ENCODE results near the gene CD84.
"Not testable (repeated sequence)": the region's sequence is repeated elsewhere in the genome, so short reads cannot be mapped to it uniquely, and the experiment has no call there.

CD84 gene

GRCh38 chr1:160567341-160567740, 12.0 kb downstream of the CD84 start:
- no peak overlapping the region for H3K4me3 ChIP-seq (IDR thresholded peaks at IDR 0.05; ENCODE audit: insufficient read depth, low read depth, low read length)
- H3K79me2 ChIP-seq (ENCODE audit: insufficient read depth, low read depth) = no peaks in the 10 kb centered on the region
- H3K27ac ChIP-seq = no peak overlapping the region
- H3K4me2 ChIP-seq = no peak overlapping the region
- no peaks in the 10 kb centered on the region for H3K36me3 ChIP-seq (ENCODE audit: insufficient read depth)
- no peaks in the 10 kb centered on the region for H4K20me1 ChIP-seq (ENCODE audit: insufficient read depth)
- no peak overlapping the region for H3K9ac ChIP-seq
- no peaks in the 10 kb centered on the region for H3K27me3 ChIP-seq (ENCODE audit: insufficient read depth, low read depth)
- no peaks in the 10 kb centered on the region for H3K4me1 ChIP-seq (ENCODE audit: low read depth, poor library complexity, severe bottlenecking)
- TF ChIP-seq CTCF (conservative IDR thresholded peaks at IDR 0.05; ENCODE audit: low read depth, low read length) = no peak
- no peak overlapping the region for H2AFZ ChIP-seq (ENCODE audit: low read depth)

GRCh38 chr1:160565564-160565963, 13.7 kb downstream of the CD84 start:
- Histone ChIP-seq H2AFZ (ENCODE audit: low read depth) (no peak overlapping the region), H3K36me3 (ENCODE audit: insufficient read depth) (no peaks in the 10 kb centered on the region), H3K79me2 (ENCODE audit: insufficient read depth, low read depth) (no peaks in the 10 kb centered on the region), H3K4me3 (IDR thresholded peaks at IDR 0.05; ENCODE audit: insufficient read depth, low read depth, low read length) (no peak overlapping the region), H3K9ac (no peak overlapping the region), H3K4me1 (ENCODE audit: low read depth, poor library complexity, severe bottlenecking) (no peaks in the 10 kb centered on the region), H4K20me1 (ENCODE audit: insufficient read depth) (no peaks in the 10 kb centered on the region), H3K27ac (no peak overlapping the region), H3K27me3 (ENCODE audit: insufficient read depth, low read depth) (no peaks in the 10 kb centered on the region), H3K4me2 (no peak overlapping the region)
- TF ChIP-seq CTCF (conservative IDR thresholded peaks at IDR 0.05; ENCODE audit: low read depth, low read length) = no peak

- H4K20me1 ChIP-seq (ENCODE audit: insufficient read depth); H3K27ac ChIP-seq; H3K79me2 ChIP-seq (ENCODE audit: insufficient read depth, low read depth); H3K36me3 ChIP-seq (ENCODE audit: insufficient read depth); H2AFZ ChIP-seq (ENCODE audit: low read depth); H3K4me2 ChIP-seq; H3K27me3 ChIP-seq (ENCODE audit: insufficient read depth, low read depth); H3K4me1 ChIP-seq (ENCODE audit: low read depth, poor library complexity, severe bottlenecking); H3K9ac ChIP-seq; H3K4me3 ChIP-seq (IDR thresholded peaks at IDR 0.05; ENCODE audit: insufficient read depth, low read depth, low read length): not testable (repeated sequence)
These were observed 16.1 kb downstream of the CD84 start for GRCh38 chr1:160563230-160563629.

- not testable (repeated sequence) for H3K27me3 ChIP-seq (ENCODE audit: insufficient read depth, low read depth); H4K20me1 ChIP-seq (ENCODE audit: insufficient read depth)
These were observed 16.6 kb downstream of the CD84 start for GRCh38 chr1:160562745-160563144.

GRCh38 chr1:160560806-160561205, 18.5 kb downstream of the CD84 start:
- Histone ChIP-seq H3K4me3 (IDR thresholded peaks at IDR 0.05; ENCODE audit: insufficient read depth, low read depth, low read length) (no peak overlapping the region), H3K4me1 (ENCODE audit: low read depth, poor library complexity, severe bottlenecking) (no peaks in the 10 kb centered on the region), H4K20me1 (ENCODE audit: insufficient read depth) (no peaks in the 10 kb centered on the region), H3K79me2 (ENCODE audit: insufficient read depth, low read depth) (no peaks in the 10 kb centered on the region), H3K36me3 (ENCODE audit: insufficient read depth) (no peaks in the 10 kb centered on the region), H3K27ac (no peak overlapping the region), H3K9ac (no peak overlapping the region), H3K27me3 (ENCODE audit: insufficient read depth, low read depth) (no peaks in the 10 kb centered on the region), H3K4me2 (no peak overlapping the region), H2AFZ (ENCODE audit: low read depth) (no peak overlapping the region)
- no peak for TF ChIP-seq CTCF (conservative IDR thresholded peaks at IDR 0.05; ENCODE audit: low read depth, low read length)

More at GRCh38 chr1:160562745-160563144, 16.6 kb downstream of the CD84 start:
- not testable (repeated sequence) for H3K4me3 ChIP-seq (IDR thresholded peaks at IDR 0.05; ENCODE audit: insufficient read depth, low read depth, low read length); H3K79me2 ChIP-seq (ENCODE audit: insufficient read depth, low read depth); H3K27ac ChIP-seq; H2AFZ ChIP-seq (ENCODE audit: low read depth); H3K9ac ChIP-seq; H3K4me2 ChIP-seq; H3K36me3 ChIP-seq (ENCODE audit: insufficient read depth); H3K4me1 ChIP-seq (ENCODE audit: low read depth, poor library complexity, severe bottlenecking)
